Natural killer cell treated with Interleukin-12 subunit alpha and Interleukin-12 subunit beta and Interleukin-15 and Interleukin-18, amount 100 ng/mL, for 72 hours (primary cell): ENCODE measurements around the gene TM4SF4. TPM values are rescaled to one million over a fixed set of nuclear protein-coding genes. Genes with fewer than 3 reads are reported as not detected.
"Not testable (repeated sequence)": the region's sequence is repeated elsewhere in the genome, so short reads cannot be mapped to it uniquely, and the experiment has no call there.

ENCODE experiments used
- ATAC-seq, 2 donors: fragments of 150-1000 bp; cut with Tn5 transposase in 1 of 2; sonication (Bioruptor Pico), chemical (Tn5 transposase) in 1 of 2; 2 replicates each; pipeline ENCODE4 v1.10.0; 2021
- DNase-seq: peaks from one replicate; pipeline ENCODE4 v3.0.0; 2022; ENCODE audit warnings: low spot score
- H3K27ac Mint-ChIP-seq, 2 donors: 1 replicate in 1 of 2; 2 replicates in 1 of 2; pipeline ENCODE4 v1.8.0; 2022; ENCODE audit warnings: mixed read lengths in 2 of 2, mild to moderate bottlenecking in 1 of 2, moderate library complexity in 1 of 2
- H3K27me3 Mint-ChIP-seq, 2 donors: 1 replicate in 1 of 2; 2 replicates in 1 of 2; pipeline ENCODE4 v1.8.0; 2022; ENCODE audit warnings: mixed read lengths in 2 of 2
- H3K36me3 Mint-ChIP-seq: one replicate; pipeline ENCODE4 v1.8.0; 2022; ENCODE audit warnings: mixed read lengths
- H3K4me1 Mint-ChIP-seq, 2 donors: 1 replicate in 1 of 2; 2 replicates in 1 of 2; pipeline ENCODE4 v1.8.0; 2022; ENCODE audit warnings: low read depth in 2 of 2, mixed read lengths in 2 of 2, mild to moderate bottlenecking in 1 of 2
- H3K4me3 Mint-ChIP-seq: one replicate; pipeline ENCODE4 v1.8.0; 2022; ENCODE audit warnings: mixed read lengths
- H3K9me3 Mint-ChIP-seq: 2 replicates; pipeline ENCODE4 v1.8.0; 2022; ENCODE audit warnings: mixed read lengths
- total RNA-seq, 2 donors: library from RNA; stranded (reverse); gene quantifications; one replicate each; pipeline ENCODE4 v1.2.3, GENCODE V29; 2022

The TM4SF4 gene
- total RNA-seq, 2 donors from 2014 or later, result not detected

DNA sequence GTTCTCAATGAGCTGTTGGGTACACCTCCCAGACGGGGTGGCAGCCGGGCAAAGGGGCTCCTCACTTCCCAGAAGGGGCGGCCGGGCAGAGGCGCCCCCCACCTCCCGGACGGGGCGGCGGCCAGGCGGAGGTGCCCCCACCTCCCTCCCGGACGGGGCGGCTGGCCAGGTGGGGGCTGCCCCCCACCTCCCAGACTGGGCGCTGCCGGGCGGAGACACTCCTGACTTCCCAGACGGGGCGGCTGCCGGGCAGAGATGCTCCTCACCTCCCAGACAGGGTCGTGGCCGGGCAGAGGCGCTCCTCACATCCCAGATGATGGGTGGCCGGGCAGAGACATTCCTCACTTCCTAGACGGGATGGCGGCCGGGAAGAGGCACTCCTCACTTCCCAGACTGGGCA is 29.6 kb upstream of the TM4SF4 start:
- ATAC-seq, H3K27ac Mint-ChIP-seq, DNase-seq, H3K27me3 Mint-ChIP-seq, H3K36me3 Mint-ChIP-seq, H3K4me3 Mint-ChIP-seq, H3K9me3 Mint-ChIP-seq: not testable (repeated sequence)
- peaks cover 9 to 10% of the 10 kb centered on the region in 2 donors for H3K4me1 Mint-ChIP-seq

DNA sequence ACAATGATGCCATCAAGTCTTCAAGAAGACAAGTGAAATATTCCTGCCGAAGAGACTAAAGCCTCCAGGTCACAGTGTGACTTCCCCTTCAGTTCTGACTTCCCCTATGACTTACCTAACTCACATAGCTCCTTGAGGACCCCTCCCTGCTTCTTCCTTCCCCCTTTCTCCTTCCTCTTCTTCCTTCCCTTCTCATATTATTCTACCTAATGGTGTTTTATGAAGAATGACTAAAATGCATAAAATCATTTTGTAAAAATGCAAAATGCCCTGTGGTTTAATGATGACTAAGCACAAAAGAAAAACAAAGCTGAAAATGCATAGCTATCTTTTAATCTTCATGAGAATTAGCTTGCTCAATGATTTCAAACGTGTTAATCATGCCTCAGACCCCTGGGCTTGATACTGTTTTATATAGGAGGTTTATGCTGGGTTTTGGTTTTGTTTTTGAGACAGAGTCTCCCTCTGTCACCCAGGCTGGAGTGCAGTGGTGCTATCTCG is 26.1 kb upstream of the TM4SF4 start:
- Mint-ChIP-seq H3K4me3 (no peak overlapping the region), H3K27ac (peak overlapping the region in 1 of 2 donors; percentile 25), H3K9me3 (peaks cover 13% of the 10 kb centered on the region), H3K4me1 (peaks cover 9 to 10% of the 10 kb centered on the region in 2 donors), H3K36me3 (peaks cover 9% of the 10 kb centered on the region), H3K27me3 (no peaks in the 10 kb centered on the region)
- DNase-seq (no peak), ATAC-seq (no peak)

DNA sequence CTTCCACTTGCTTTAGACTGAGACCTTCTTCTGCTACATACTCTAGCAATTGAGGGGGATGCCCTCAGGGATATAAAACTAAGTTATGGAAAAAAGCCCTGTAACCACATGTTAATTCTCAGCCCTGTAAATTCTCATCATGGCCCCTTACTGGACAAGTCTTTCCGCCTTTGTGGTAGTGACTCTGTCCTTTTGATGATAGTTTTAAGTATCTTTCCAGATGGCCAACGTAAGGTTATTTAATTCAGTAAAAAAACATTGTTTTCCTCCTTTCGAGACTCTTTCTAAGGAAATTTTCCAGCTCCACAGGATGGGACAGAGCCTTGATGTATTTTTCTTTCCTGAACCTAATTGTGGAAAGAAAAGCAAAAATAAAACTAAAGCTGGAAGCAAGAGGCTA is 25.3 kb upstream of the TM4SF4 start:
- Mint-ChIP-seq H3K9me3 (peaks cover 13% of the 10 kb centered on the region), H3K4me3 (no peak overlapping the region), H3K36me3 (peaks cover 9% of the 10 kb centered on the region), H3K27me3 (no peaks in the 10 kb centered on the region), H3K27ac (no peak overlapping the region), H3K4me1 (peaks cover 9 to 10% of the 10 kb centered on the region in 2 donors)
- ATAC-seq (no peak), DNase-seq (no peak)

DNA sequence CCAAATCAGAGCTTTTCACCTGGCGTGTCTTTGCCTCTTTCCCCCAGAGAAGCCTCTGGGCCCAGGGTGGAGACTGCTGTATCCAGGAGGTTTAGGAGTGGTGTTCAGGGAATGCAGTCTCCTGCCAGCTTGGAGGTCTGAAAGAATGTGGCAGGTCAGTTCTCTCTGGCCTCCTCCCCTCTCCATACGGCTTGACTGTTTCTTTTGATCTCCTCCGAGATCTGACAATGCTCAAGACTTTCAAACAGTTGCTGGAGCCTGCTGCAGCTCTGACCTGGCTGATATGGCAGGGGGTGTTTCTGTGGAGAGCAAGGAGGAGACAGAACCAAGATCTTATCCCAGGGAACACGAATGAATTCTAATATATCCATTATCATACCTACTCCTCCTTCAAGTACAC is 24.7 kb upstream of the TM4SF4 start:
- peaks cover 10 to 12% of the 10 kb centered on the region in 2 donors for H3K4me1 Mint-ChIP-seq
- peaks cover 9% of the 10 kb centered on the region for H3K36me3 Mint-ChIP-seq
- H3K9me3 Mint-ChIP-seq, result peaks cover 13% of the 10 kb centered on the region
- DNase-seq, result no peak
- ATAC-seq, result no peak
- H3K27me3 Mint-ChIP-seq, result peaks cover 0 to 5% of the 10 kb centered on the region in 2 donors
- H3K27ac Mint-ChIP-seq, result no peak overlapping the region
- H3K4me3 Mint-ChIP-seq, result no peak overlapping the region

DNA sequence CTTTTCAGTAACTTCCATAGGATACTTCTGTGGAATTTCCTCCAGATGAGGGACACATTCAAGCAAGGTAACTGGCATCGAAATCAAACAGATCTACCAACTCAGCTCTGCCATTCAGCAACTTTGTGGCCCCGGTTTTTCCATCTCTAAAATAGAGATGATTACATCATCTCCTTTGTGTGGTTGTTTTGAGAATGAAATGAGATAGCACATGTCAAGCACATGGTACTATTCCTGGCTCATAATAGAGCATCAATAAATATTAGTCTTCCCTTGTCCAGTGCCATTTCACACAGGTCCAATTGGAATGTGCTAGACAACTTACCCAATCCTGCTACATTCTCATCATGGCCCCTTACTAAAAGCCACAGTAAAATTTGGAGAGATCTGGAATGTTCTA is 24.2 kb upstream of the TM4SF4 start:
- H3K27me3 Mint-ChIP-seq, result peaks cover 0 to 8% of the 10 kb centered on the region in 2 donors
- no peak overlapping the region for H3K4me3 Mint-ChIP-seq
- DNase-seq, result no peak
- ATAC-seq, result no peak
- H3K4me1 Mint-ChIP-seq, result peaks cover 12 to 16% of the 10 kb centered on the region in 2 donors
- H3K27ac Mint-ChIP-seq, result no peak overlapping the region
- H3K9me3 Mint-ChIP-seq, result peaks cover 13% of the 10 kb centered on the region
- peaks cover 9% of the 10 kb centered on the region for H3K36me3 Mint-ChIP-seq

DNA sequence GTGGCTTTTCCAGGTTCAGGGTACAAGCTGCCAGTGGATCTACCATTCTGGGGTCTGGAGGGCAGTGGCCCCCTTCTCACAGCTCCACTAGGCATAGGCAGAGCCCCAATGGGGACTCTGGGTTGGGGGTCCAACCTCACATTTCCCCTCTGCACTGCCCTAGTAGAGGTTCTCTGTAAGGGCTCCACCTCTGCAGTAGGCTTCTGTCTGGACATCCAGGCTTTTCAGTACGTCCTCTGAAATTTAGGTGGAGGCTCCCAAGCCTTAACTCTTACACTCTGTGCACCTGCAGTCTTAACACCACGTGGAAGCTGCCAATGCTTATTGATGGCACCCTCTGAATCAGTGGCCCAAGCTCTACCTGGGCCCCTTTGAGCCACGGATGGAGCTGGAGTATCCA is 22.5 kb upstream of the TM4SF4 start:
- ATAC-seq (no peak), DNase-seq (no peak)
- H3K4me1 Mint-ChIP-seq, result peaks cover 20 to 22% of the 10 kb centered on the region in 2 donors
- peaks cover 9% of the 10 kb centered on the region for H3K36me3 Mint-ChIP-seq
- H3K9me3 Mint-ChIP-seq, result peaks cover 13% of the 10 kb centered on the region
- H3K27me3 Mint-ChIP-seq, result peaks cover 0 to 8% of the 10 kb centered on the region in 2 donors
- no peak overlapping the region for H3K4me3 Mint-ChIP-seq
- no peak overlapping the region for H3K27ac Mint-ChIP-seq

DNA sequence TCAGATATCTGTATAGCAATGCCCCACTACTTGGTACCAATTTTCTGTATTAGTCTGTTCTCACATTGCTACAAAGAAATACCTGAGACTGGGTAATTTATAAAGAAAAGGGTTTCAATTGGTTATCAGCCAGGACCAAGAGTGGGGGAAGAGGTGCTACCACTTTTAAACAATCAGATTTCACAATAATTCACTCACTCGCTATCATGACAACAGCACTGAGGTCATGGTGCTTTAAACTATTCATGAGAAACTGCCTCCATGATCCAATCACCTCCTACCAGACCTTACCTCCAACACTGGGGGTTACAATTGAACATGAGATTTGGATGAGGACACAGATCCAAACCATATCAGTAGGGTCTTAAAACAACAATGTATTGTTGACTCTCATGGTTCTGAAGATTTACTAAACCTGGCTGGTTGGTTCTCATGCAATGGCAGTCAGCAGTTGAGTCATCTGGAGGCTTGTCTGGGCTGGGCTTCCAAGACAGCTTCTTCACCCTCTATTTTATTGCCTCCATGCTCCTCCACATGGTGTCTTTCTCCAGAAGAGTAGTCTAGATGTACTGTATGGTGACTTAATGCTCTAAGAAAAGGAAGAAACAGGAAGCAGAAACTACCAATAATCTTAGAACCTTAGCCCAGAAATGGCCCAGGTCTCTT is 21.2 kb upstream of the TM4SF4 start:
- Mint-ChIP-seq H3K27ac (no peak overlapping the region), H3K9me3 (peaks cover 13% of the 10 kb centered on the region), H3K36me3 (peaks cover 9% of the 10 kb centered on the region), H3K27me3 (peaks cover 0 to 8% of the 10 kb centered on the region in 2 donors), H3K4me3 (no peak overlapping the region), H3K4me1 (peaks cover 14 to 16% of the 10 kb centered on the region in 2 donors)
- DNase-seq, result no peak
- ATAC-seq, result no peak

DNA sequence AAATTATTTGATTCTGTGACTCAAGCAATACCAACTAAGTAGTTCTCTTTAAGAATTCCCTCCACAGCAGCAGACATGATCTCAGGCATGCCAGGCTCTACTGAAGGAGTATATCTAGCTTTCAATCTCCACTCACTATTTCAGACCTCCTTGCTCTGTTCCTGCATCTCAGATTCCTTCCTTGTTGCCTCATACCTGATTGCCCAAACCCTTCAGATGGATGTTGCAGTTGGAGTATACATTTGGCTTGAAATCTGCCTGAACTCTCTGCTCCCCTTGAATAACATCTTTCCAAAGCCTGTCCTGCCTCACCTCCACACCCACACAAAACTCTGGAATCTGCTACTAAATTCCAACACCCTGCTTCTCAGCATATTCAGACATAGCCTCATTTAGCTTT is 19.8 kb upstream of the TM4SF4 start:
- Mint-ChIP-seq H3K9me3 (peaks cover 13% of the 10 kb centered on the region), H3K4me3 (no peak overlapping the region), H3K27ac (no peak overlapping the region), H3K36me3 (peaks cover 9% of the 10 kb centered on the region), H3K27me3 (peaks cover 0 to 8% of the 10 kb centered on the region in 2 donors), H3K4me1 (peaks cover 11 to 12% of the 10 kb centered on the region in 2 donors)
- DNase-seq, result no peak
- no peak for ATAC-seq

DNA sequence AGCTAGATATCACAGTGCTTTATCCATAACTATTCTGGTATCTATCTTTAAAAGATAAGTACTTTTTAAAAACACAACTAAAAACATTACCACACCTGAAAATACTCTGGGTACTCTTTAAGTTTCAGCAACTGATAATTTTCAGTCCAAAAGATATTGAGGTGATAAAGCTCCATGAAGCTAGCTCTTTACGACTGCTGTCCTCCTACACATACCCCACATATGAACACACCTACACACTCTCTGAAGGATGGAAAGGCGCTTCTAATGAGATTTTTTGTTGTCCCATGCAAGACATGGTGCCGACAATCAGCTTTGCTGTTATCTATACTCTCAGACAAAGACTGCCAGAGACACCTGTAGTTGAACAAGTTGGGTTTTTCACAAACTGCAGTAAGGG is 19.1 kb upstream of the TM4SF4 start:
- Mint-ChIP-seq H3K4me1 (peaks cover 11 to 12% of the 10 kb centered on the region in 2 donors), H3K27me3 (peaks cover 0 to 8% of the 10 kb centered on the region in 2 donors), H3K9me3 (peaks cover 12% of the 10 kb centered on the region), H3K4me3 (peak overlapping the region; percentile 3), H3K27ac (no peak overlapping the region), H3K36me3 (peaks cover 9% of the 10 kb centered on the region)
- no peak for ATAC-seq
- DNase-seq, result no peak

DNA sequence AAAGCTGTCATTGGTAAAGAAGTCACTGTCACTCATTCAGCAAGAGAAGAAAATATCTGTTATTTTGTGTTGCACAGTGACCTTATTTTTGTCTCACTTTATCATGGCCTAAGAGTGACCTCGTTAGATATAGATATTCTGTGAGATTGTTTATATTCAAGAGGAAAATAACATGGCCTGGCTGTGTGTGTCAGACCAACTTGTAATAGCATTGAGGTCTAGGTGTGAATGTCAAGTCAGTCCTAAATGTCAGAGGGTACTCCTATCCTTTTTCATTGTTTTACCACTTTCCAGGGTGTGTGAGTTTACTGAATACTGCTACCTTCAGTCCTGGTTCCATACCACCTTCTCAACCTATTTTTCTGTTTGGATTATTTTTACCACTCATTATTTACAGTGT is 18.5 kb upstream of the TM4SF4 start:
- Mint-ChIP-seq H3K4me3 (peak overlapping the region; percentile 3), H3K27me3 (peaks cover 0 to 8% of the 10 kb centered on the region in 2 donors), H3K9me3 (peaks cover 10% of the 10 kb centered on the region), H3K27ac (no peak overlapping the region), H3K36me3 (peaks cover 9% of the 10 kb centered on the region), H3K4me1 (peaks cover 11 to 12% of the 10 kb centered on the region in 2 donors)
- ATAC-seq (peak in 1 of 2 donors; percentile 55), DNase-seq (no peak)

DNA sequence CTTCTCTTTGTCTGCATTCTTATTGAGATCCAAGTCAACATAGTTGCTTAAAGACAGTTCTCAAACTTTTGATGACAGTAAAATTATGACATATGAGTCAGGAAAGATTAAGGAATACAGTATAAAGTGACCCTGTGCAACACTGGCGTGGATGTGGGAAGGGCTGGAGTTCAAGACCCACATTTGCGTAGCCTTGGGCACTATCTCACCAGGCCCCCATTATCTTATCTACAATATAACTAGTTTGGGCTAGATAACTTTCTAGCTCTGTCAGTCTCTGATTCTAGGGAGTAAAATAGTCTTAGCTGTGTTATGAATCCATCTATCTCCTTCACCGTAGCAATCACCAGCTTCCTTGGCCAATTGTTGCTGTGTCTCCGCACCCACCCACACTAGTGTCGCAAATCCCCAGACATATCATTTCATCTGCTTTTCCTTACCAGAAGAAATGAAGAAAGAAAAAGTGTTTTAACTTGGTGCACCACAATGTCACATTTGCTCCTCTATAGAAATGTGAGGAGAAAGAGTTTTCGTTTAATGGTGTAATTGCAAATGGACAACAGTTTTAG is 14.9 kb upstream of the TM4SF4 start:
- H3K27me3 Mint-ChIP-seq, result peaks cover 0 to 5% of the 10 kb centered on the region in 2 donors
- peaks cover 11 to 12% of the 10 kb centered on the region in 2 donors for H3K4me1 Mint-ChIP-seq
- H3K36me3 Mint-ChIP-seq, result no peaks in the 10 kb centered on the region
- ATAC-seq, result no peak
- H3K9me3 Mint-ChIP-seq, result no peaks in the 10 kb centered on the region
- DNase-seq, result no peak
- H3K4me3 Mint-ChIP-seq, result no peak overlapping the region
- H3K27ac Mint-ChIP-seq, result no peak overlapping the region

DNA sequence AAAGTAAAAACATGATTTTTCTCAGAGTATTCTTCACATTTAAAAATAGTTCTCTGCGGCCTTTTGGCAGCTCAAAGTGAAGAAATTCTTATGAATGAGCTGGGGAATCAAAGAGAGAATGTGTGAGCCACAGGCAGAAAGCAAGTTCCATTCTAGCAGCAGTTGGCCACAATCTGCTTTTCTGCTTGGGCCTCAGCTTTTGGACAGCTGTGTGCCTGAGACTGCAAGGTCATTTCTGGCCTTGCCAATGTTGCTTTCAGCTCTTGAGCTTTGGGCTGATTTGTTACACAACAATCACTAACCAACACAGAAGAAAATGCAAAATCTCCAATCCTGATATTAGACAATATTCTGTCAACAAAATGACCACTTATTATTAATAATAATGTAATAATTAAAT is 14.4 kb upstream of the TM4SF4 start:
- Mint-ChIP-seq H3K27me3 (peaks cover 0 to under 1% of the 10 kb centered on the region in 2 donors), H3K9me3 (no peaks in the 10 kb centered on the region), H3K4me1 (peaks cover 7 to 8% of the 10 kb centered on the region in 2 donors), H3K4me3 (no peak overlapping the region), H3K36me3 (no peaks in the 10 kb centered on the region), H3K27ac (no peak overlapping the region)
- ATAC-seq, result no peak
- no peak for DNase-seq

DNA sequence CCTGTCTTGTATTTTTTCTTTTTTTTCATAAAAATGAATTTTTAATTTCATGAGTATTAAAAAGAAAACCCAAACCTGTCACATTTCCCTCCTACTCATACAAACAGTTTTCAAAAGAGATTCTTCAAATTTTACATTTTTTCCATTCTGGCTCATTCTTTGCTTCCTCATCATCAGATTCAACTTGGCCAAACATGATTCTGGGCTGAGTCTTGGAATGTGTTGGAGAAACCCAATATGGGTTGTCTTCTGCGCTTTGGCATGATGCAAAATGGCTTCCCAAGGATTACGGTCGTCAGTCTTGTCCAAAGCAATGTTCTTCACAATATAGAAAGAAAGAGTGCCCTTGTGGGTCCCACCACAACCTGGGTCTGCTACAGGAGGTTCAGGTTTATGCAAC is 12.4 kb upstream of the TM4SF4 start:
- Mint-ChIP-seq H3K4me1 (no peaks in the 10 kb centered on the region), H3K4me3 (no peak overlapping the region), H3K27me3 (no peaks in the 10 kb centered on the region), H3K27ac (no peak overlapping the region), H3K9me3 (no peaks in the 10 kb centered on the region), H3K36me3 (no peaks in the 10 kb centered on the region)
- DNase-seq, result no peak
- ATAC-seq, result no peak

DNA sequence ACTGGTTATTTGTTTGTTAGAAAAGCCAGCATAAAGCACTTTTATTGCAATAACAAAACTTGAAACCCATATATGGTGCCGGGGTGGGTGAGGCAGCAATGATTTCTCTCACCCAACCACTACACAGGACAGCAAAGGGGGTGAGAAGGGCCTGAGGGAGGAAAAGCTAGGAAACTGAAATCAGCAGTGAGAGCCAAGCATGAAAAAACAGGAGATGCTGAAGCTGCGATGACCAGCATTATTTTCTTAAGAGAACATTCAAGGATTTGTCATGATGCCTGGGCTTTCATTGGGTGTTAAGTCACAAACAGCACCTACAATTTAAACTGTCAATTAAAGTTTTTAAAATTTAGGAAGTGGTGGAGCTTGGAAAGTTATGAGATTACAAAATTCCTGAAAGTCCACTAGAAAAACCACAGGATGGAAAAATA is 11.9 kb upstream of the TM4SF4 start:
- H3K36me3 Mint-ChIP-seq, result no peaks in the 10 kb centered on the region
- H3K4me3 Mint-ChIP-seq, result no peak overlapping the region
- no peaks in the 10 kb centered on the region for H3K9me3 Mint-ChIP-seq
- DNase-seq (no peak), ATAC-seq (no peak)
- no peaks in the 10 kb centered on the region for H3K27me3 Mint-ChIP-seq
- H3K27ac Mint-ChIP-seq, result no peak overlapping the region
- H3K4me1 Mint-ChIP-seq, result no peaks in the 10 kb centered on the region
